ENCODE results near the gene CCDC60.

DNA sequence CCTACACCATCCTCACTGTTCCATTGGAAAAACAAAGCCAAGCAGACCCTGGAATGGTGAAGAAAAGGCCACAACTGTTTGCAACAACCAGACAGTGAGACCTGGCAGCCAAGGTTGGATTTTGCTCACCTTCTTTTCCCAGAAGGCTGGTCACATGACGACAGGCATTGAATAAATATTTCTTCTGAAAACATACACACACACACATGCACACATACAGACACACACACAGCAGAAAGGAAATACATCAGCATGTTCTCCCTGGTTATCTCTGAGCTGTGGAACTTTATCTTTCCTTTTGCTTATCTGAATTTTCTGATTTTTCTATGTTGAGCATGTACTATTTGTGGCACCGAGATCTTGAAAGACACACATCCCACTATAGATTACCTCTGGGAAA lies 38.0 kb upstream of the CCDC60 start:
- TF ChIP-seq, protein P1, sequence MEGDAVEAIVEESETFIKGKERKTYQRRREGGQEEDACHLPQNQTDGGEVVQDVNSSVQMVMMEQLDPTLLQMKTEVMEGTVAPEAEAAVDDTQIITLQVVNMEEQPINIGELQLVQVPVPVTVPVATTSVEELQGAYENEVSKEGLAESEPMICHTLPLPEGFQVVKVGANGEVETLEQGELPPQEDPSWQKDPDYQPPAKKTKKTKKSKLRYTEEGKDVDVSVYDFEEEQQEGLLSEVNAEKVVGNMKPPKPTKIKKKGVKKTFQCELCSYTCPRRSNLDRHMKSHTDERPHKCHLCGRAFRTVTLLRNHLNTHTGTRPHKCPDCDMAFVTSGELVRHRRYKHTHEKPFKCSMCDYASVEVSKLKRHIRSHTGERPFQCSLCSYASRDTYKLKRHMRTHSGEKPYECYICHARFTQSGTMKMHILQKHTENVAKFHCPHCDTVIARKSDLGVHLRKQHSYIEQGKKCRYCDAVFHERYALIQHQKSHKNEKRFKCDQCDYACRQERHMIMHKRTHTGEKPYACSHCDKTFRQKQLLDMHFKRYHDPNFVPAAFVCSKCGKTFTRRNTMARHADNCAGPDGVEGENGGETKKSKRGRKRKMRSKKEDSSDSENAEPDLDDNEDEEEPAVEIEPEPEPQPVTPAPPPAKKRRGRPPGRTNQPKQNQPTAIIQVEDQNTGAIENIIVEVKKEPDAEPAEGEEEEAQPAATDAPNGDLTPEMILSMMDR (conservative IDR thresholded peaks at IDR 0.05), result no peak
- TF ChIP-seq ZFX (IDR thresholded peaks at IDR 0.05), result no peak

All from C4-2B (cell line).